ENCODE results near the gene COL12A1.

Gene COL12A1

DNA sequence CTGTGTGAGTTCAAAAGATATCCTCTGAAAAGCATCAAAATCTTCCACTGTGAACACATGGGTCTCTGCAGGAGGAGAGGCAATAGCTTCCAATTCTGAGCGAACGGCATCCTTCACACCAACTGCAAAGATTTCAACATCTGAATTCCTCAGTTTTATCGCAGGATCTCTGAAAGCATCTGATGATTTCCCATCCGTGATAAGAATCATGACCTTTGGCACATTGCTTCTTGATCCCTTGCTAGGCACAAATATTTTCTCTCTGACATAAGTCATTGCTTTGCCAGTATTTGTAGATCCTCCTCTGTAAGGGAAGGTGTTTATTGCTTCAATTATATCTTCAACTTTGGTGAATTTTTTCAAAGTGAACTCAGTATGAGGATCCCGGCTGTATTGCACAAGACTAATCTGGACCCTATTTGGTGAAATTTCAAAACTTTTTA, 22.7 kb downstream of the COL12A1 start:
- no peaks in the 10 kb centered on the region for H3K9me3 ChIP-seq (ENCODE audit: insufficient read depth, low read length, severe bottlenecking)
- DNase-seq = no peak
- no peak for TF ChIP-seq EZH2 (IDR thresholded peaks at IDR 0.05; ENCODE audit: borderline replicate concordance, low read depth, low read length, severe bottlenecking)
- TF ChIP-seq, protein P1, sequence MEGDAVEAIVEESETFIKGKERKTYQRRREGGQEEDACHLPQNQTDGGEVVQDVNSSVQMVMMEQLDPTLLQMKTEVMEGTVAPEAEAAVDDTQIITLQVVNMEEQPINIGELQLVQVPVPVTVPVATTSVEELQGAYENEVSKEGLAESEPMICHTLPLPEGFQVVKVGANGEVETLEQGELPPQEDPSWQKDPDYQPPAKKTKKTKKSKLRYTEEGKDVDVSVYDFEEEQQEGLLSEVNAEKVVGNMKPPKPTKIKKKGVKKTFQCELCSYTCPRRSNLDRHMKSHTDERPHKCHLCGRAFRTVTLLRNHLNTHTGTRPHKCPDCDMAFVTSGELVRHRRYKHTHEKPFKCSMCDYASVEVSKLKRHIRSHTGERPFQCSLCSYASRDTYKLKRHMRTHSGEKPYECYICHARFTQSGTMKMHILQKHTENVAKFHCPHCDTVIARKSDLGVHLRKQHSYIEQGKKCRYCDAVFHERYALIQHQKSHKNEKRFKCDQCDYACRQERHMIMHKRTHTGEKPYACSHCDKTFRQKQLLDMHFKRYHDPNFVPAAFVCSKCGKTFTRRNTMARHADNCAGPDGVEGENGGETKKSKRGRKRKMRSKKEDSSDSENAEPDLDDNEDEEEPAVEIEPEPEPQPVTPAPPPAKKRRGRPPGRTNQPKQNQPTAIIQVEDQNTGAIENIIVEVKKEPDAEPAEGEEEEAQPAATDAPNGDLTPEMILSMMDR (IDR thresholded peaks at IDR 0.05; ENCODE audit: borderline replicate concordance, extremely low read depth, low read length, poor library complexity, severe bottlenecking) = no peak

DNA sequence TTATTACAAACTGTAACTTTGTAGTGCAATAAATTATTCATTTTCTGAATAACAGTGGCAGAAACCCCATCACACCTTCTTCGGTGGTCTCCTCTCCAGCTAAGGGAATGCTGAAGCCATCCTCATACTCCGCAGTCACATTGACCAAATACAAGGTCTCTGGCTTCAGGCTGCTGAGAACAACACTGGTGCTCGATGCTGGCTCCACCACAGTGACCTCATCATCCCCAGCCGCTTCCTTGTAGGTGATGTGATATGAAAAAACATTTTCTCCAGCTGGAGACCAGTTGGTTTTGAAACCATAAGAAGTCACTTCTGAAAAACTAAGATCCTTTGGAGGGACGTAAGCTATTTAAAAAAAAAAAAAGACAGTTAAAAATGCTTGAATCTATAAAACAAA, 25.0 kb downstream of the COL12A1 start:
- no peaks in the 10 kb centered on the region for H3K79me2 ChIP-seq (ENCODE audit: insufficient read depth, low read length)
- DNase-seq (no peak), ATAC-seq (ENCODE audit: insufficient read depth, low read depth) (no peak)
- H3K27me3 ChIP-seq (ENCODE audit: insufficient read depth, low read length, poor library complexity) = no peaks in the 10 kb centered on the region
- no peak overlapping the region for H3K9ac ChIP-seq (ENCODE audit: low read depth, low read length)
- H3K9me3 ChIP-seq (ENCODE audit: insufficient read depth, low read length, severe bottlenecking) = no peaks in the 10 kb centered on the region
- H3K4me2 ChIP-seq (ENCODE audit: insufficient read depth, low read length) = no peak overlapping the region
- TF ChIP-seq, protein P1 (IDR thresholded peaks at IDR 0.05; ENCODE audit: borderline replicate concordance, extremely low read depth, low read length, poor library complexity, severe bottlenecking) = no peak
- TF ChIP-seq EZH2 (IDR thresholded peaks at IDR 0.05; ENCODE audit: borderline replicate concordance, low read depth, low read length, severe bottlenecking) = no peak
- H4K20me1 ChIP-seq (ENCODE audit: insufficient read depth, low read length) = no peaks in the 10 kb centered on the region
- H3K27ac ChIP-seq (ENCODE audit: low read length) = no peak overlapping the region
- no peak overlapping the region for H3K4me3 ChIP-seq (ENCODE audit: low read depth in 1 of 2, low read length in 2 of 2)
- no peak overlapping the region for H2AFZ ChIP-seq (ENCODE audit: low read depth, low read length)
- H3K36me3 ChIP-seq (ENCODE audit: insufficient read depth, low read length) = no peaks in the 10 kb centered on the region
- no peaks in the 10 kb centered on the region for H3K4me1 ChIP-seq (ENCODE audit: insufficient read depth, low read length)

More for the DNA sequence above, 22.7 kb downstream of the COL12A1 start:
- Histone ChIP-seq H2AFZ (ENCODE audit: low read depth, low read length) (no peak overlapping the region), H3K4me1 (ENCODE audit: insufficient read depth, low read length) (no peaks in the 10 kb centered on the region), H3K4me3 (ENCODE audit: low read depth in 1 of 2, low read length in 2 of 2) (no peak overlapping the region), H3K9ac (ENCODE audit: low read depth, low read length) (no peak overlapping the region), H3K27me3 (ENCODE audit: insufficient read depth, low read length, poor library complexity) (no peaks in the 10 kb centered on the region), H4K20me1 (ENCODE audit: insufficient read depth, low read length) (no peaks in the 10 kb centered on the region), H3K27ac (ENCODE audit: low read length) (no peak overlapping the region), H3K79me2 (ENCODE audit: insufficient read depth, low read length) (no peaks in the 10 kb centered on the region), H3K36me3 (ENCODE audit: insufficient read depth, low read length) (no peaks in the 10 kb centered on the region), H3K4me2 (ENCODE audit: insufficient read depth, low read length) (no peak overlapping the region)
- no peak for ATAC-seq (ENCODE audit: insufficient read depth, low read depth)

DNA sequence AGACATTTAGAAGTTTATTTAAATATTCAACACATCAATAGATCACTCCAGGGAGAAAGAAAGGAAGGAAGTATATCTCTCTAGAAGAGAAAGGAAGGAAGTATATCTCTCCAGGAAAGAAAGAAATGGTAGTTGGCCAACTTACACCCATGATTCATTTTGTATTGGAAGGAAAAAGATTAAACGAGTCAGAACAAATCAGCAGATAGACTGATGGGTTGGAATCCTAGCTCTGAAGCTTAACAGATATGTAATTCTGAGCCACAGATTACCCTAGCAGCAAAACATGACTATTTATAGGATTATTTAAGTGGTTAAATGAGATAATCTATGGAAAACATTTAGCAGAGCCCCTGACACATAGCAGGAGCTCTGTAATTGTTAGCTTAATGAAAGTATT, 27.1 kb downstream of the COL12A1 start:
- Histone ChIP-seq H3K36me3 (ENCODE audit: insufficient read depth, low read length) (no peaks in the 10 kb centered on the region), H2AFZ (ENCODE audit: low read depth, low read length) (no peak overlapping the region)

More for the DNA sequence above, 27.1 kb downstream of the COL12A1 start:
- no peak for TF ChIP-seq EZH2 (IDR thresholded peaks at IDR 0.05; ENCODE audit: borderline replicate concordance, low read depth, low read length, severe bottlenecking)
- TF ChIP-seq, protein P1 (IDR thresholded peaks at IDR 0.05; ENCODE audit: borderline replicate concordance, extremely low read depth, low read length, poor library complexity, severe bottlenecking) = no peak
- H3K27me3 ChIP-seq (ENCODE audit: insufficient read depth, low read length, poor library complexity) = no peaks in the 10 kb centered on the region
- no peak overlapping the region for H3K9ac ChIP-seq (ENCODE audit: low read depth, low read length)
- H3K9me3 ChIP-seq (ENCODE audit: insufficient read depth, low read length, severe bottlenecking) = no peaks in the 10 kb centered on the region
- no peak overlapping the region for H3K4me3 ChIP-seq (ENCODE audit: low read depth in 1 of 2, low read length in 2 of 2)
- H4K20me1 ChIP-seq (ENCODE audit: insufficient read depth, low read length) = no peaks in the 10 kb centered on the region
- no peaks in the 10 kb centered on the region for H3K4me1 ChIP-seq (ENCODE audit: insufficient read depth, low read length)
- no peak overlapping the region for H3K4me2 ChIP-seq (ENCODE audit: insufficient read depth, low read length)
- ATAC-seq (ENCODE audit: insufficient read depth, low read depth) (no peak), DNase-seq (no peak)
- no peaks in the 10 kb centered on the region for H3K79me2 ChIP-seq (ENCODE audit: insufficient read depth, low read length)
- no peak overlapping the region for H3K27ac ChIP-seq (ENCODE audit: low read length)
